ENCODE results near the gene ASRGL1. TPM values are rescaled to one million over a fixed set of nuclear protein-coding genes. Genes with fewer than 3 reads are reported as not detected.
A peak's percentile ranks its signal among the peaks of the same experiment; 100 is the strongest.

The ASRGL1 gene
- polyA plus RNA-seq, 2 of the 4 experiments (the other 2 are of a cell fraction): 12.7 to 19.5 TPM

- ATAC-seq (no peak), FAIRE-seq (no peak), DNase-seq (ENCODE audit: low read depth in 1 of 2, low spot score in 1 of 2) (no peak)
- no peak overlapping the region for H3K4me2 ChIP-seq
- no peak overlapping the region for H3K4me3 ChIP-seq
- TF ChIP-seq HOXB13 (CRISPR knock-in tag; IDR thresholded peaks at IDR 0.05; ENCODE audit: low read depth): no peak
- no peak for TF ChIP-seq CTCF (IDR thresholded peaks at IDR 0.05)
- TF ChIP-seq JUN (IDR thresholded peaks at IDR 0.05): no peak
- TF ChIP-seq POLR2AphosphoS2 (conservative IDR thresholded peaks at IDR 0.05; ENCODE audit: low read length): no peak
- no peak for TF ChIP-seq E2F6 (IDR thresholded peaks at IDR 0.05; ENCODE audit: borderline replicate concordance, low read depth)
- no peak for TF ChIP-seq CBX8 (IDR thresholded peaks at IDR 0.05)
- WGBS (ENCODE audit: missing lambda C conversion rate): 67% methylated on average over 4 of the region's 4 CpGs
- H3K9me3 ChIP-seq: no peaks in the 10 kb centered on the region
- peaks cover 8% of the 10 kb centered on the region for H3K4me1 ChIP-seq
- ChIA-PET POLR2A (no interaction called here), CTCF (interaction anchor here (1.1 to 3.0 kb wide), 3 partner anchors 14 to 104 kb away, joined by 5 to 17 read pairs (median 10); no protein-coding TSS in a partner anchor)
- H3K27ac ChIP-seq: no peak overlapping the region
These were observed 101.4 kb downstream of the ASRGL1 start for GRCh38 chr11:62438641-62439040.

- ATAC-seq: peak; percentile 28 to 56; a peak in 4 of 6 replicates
- CTCF ChIA-PET: interaction anchor here (0.6 to 2.0 kb wide), 5 partner anchors 12 to 103 kb away, joined by 3 to 10 read pairs (median 5); no protein-coding TSS in a partner anchor
These were observed 102.7 kb downstream of the ASRGL1 start for GRCh38 chr11:62439785-62440602.

More at GRCh38 chr11:62439785-62440602, 102.7 kb downstream of the ASRGL1 start:
- DNase-seq (ENCODE audit: low read depth in 1 of 2, low spot score in 1 of 2) (no peak), FAIRE-seq (no peak)
- Histone ChIP-seq H3K27ac (peak overlapping the region; percentile 40 to 70; a peak in 5 of 6 replicates), H3K9me3 (no peaks in the 10 kb centered on the region), H3K4me3 (no peak overlapping the region), H3K4me1 (peaks cover 13% of the 10 kb centered on the region), H3K4me2 (peak overlapping the region; percentile 40; the same call in 2 of the 3 replicates)
- WGBS (ENCODE audit: missing lambda C conversion rate): 69% methylated on average over 23 of the region's 23 CpGs
- TF ChIP-seq ESRRA (IDR thresholded peaks at IDR 0.05; ENCODE audit: borderline replicate concordance, low read length): no peak
- TF ChIP-seq ELK1 (IDR thresholded peaks at IDR 0.05; ENCODE audit: low read depth, low read length): no peak
- TF ChIP-seq CBX2 (IDR thresholded peaks at IDR 0.05; ENCODE audit: borderline replicate concordance, low read depth): no peak
- no peak for TF ChIP-seq HOXB13 (CRISPR knock-in tag; IDR thresholded peaks at IDR 0.05; ENCODE audit: low read depth)
- no peak for TF ChIP-seq PBX3 (IDR thresholded peaks at IDR 0.05)
- no peak for TF ChIP-seq BHLHE40 (IDR thresholded peaks at IDR 0.05; ENCODE audit: low read depth, low read length)
- no peak for TF ChIP-seq MAFK (IDR thresholded peaks at IDR 0.05; ENCODE audit: partially characterized antibody)
- no peak for TF ChIP-seq CTCF (IDR thresholded peaks at IDR 0.05)
- no peak for TF ChIP-seq POLR2A (IDR thresholded peaks at IDR 0.05; ENCODE audit: low read length)
- no peak for TF ChIP-seq ZFP36 (IDR thresholded peaks at IDR 0.05; ENCODE audit: borderline replicate concordance, partially characterized antibody)
- no peak for TF ChIP-seq MYC (IDR thresholded peaks at IDR 0.05; ENCODE audit: borderline replicate concordance, low read length)
- TF ChIP-seq FOXS1 (CRISPR knock-in tag; IDR thresholded peaks at IDR 0.05): no peak
- TF ChIP-seq ZSCAN20 (CRISPR knock-in tag; IDR thresholded peaks at IDR 0.05): no peak
- POLR2A ChIA-PET: no interaction called here

Other genes starting within 250 kb of the ASRGL1 start
- 29.5 and 35.8 TPM in 2 replicates for gene INCENP, start 213.4 kb upstream of the ASRGL1 start, polyA plus RNA-seq (2011; rRNA removed)
- 50.9 to 55.8 TPM (median 52.2 TPM) in 3 replicates for gene INCENP, start 213.4 kb upstream of the ASRGL1 start, polyA plus RNA-seq (2017; fragmentation: RNase III; extraction: RNeasy Plus Mini Kit Qiagen cat#74134 plus additional on column Dnase treatment)
- gene SCGB1D1, start 147.2 kb upstream of the ASRGL1 start, polyA plus RNA-seq (2011; rRNA removed): not detected in 2 replicates
- gene SCGB1D1, start 147.2 kb upstream of the ASRGL1 start, polyA plus RNA-seq (2017; fragmentation: RNase III; extraction: RNeasy Plus Mini Kit Qiagen cat#74134 plus additional on column Dnase treatment): not detected in 3 replicates
- gene SCGB2A1, start 128.8 kb upstream of the ASRGL1 start, polyA plus RNA-seq (2011; rRNA removed): not detected in 2 replicates
- gene SCGB2A1, start 128.8 kb upstream of the ASRGL1 start, polyA plus RNA-seq (2017; fragmentation: RNase III; extraction: RNeasy Plus Mini Kit Qiagen cat#74134 plus additional on column Dnase treatment): not detected in 3 replicates
- gene SCGB1D2, start 95.2 kb upstream of the ASRGL1 start, polyA plus RNA-seq (2011; rRNA removed): not detected in 2 replicates
- gene SCGB1D2, start 95.2 kb upstream of the ASRGL1 start, polyA plus RNA-seq (2017; fragmentation: RNase III; extraction: RNeasy Plus Mini Kit Qiagen cat#74134 plus additional on column Dnase treatment): not detected in 3 replicates
- gene SCGB2A2, start 67.3 kb upstream of the ASRGL1 start, polyA plus RNA-seq (2011; rRNA removed): not detected in 2 replicates
- not detected in 3 replicates for gene SCGB2A2, start 67.3 kb upstream of the ASRGL1 start, polyA plus RNA-seq (2017; fragmentation: RNase III; extraction: RNeasy Plus Mini Kit Qiagen cat#74134 plus additional on column Dnase treatment)
- gene SCGB1D4, start 38.4 kb upstream of the ASRGL1 start, polyA plus RNA-seq (2011; rRNA removed): not detected in 2 replicates
- not detected in 3 replicates for gene SCGB1D4, start 38.4 kb upstream of the ASRGL1 start, polyA plus RNA-seq (2017; fragmentation: RNase III; extraction: RNeasy Plus Mini Kit Qiagen cat#74134 plus additional on column Dnase treatment)
- gene SCGB1A1, start 81.6 kb downstream of the ASRGL1 start, polyA plus RNA-seq (2011; rRNA removed): 0.47 TPM in 1 of 2 replicates, not detected in the other
- gene SCGB1A1, start 81.6 kb downstream of the ASRGL1 start, polyA plus RNA-seq (2017; fragmentation: RNase III; extraction: RNeasy Plus Mini Kit Qiagen cat#74134 plus additional on column Dnase treatment): not detected in 3 replicates
- gene AHNAK, start 209.4 kb downstream of the ASRGL1 start, polyA plus RNA-seq (2011; rRNA removed): 82.0 and 98.0 TPM in 2 replicates
- 41.5 to 62.9 TPM (median 43.3 TPM) in 3 replicates for gene AHNAK, start 209.4 kb downstream of the ASRGL1 start, polyA plus RNA-seq (2017; fragmentation: RNase III; extraction: RNeasy Plus Mini Kit Qiagen cat#74134 plus additional on column Dnase treatment)
- gene EEF1G, start 236.4 kb downstream of the ASRGL1 start, polyA plus RNA-seq (2011; rRNA removed): 1,728 and 1,795 TPM in 2 replicates
- gene EEF1G, start 236.4 kb downstream of the ASRGL1 start, polyA plus RNA-seq (2017; fragmentation: RNase III; extraction: RNeasy Plus Mini Kit Qiagen cat#74134 plus additional on column Dnase treatment): 1,570 to 1,588 TPM (median 1,580 TPM) in 3 replicates

Data from A549 (cell line).